ENCODE data around the gene RASAL2. TPM values are rescaled to one million over a fixed set of nuclear protein-coding genes. Genes with fewer than 3 reads are reported as not detected.

RASAL2 gene
- total and polyA plus RNA-seq, 2 experiments from 2014 or later: 16.0 to 42.2 TPM

- Histone ChIP-seq H3K27me3 (ENCODE audit: insufficient read depth) (no peaks in the 10 kb centered on the region), H3K27ac (ENCODE audit: low read depth) (no peak overlapping the region), H3K9me2 (ENCODE audit: insufficient read depth) (no peaks in the 10 kb centered on the region), H2AFZ (peak overlapping the region; percentile 78), H3K79me2 (replicated peaks; ENCODE audit: insufficient read depth) (no peaks in the 10 kb centered on the region), H3K4me2 (peak overlapping the region; percentile 30; the same call in 1 of the 2 replicates), H3K4me1 (ENCODE audit: insufficient read depth) (peaks cover 56% of the 10 kb centered on the region), H3F3A (replicated peaks; ENCODE audit: low read depth) (0 out of 2 replicates have a peak, but pooled peaks cover 7% of the 10 kb centered on the region), H4K20me1 (replicated peaks; ENCODE audit: insufficient read depth) (no peaks in the 10 kb centered on the region), H3K36me3 (ENCODE audit: insufficient read depth) (no peaks in the 10 kb centered on the region), H3K4me3 (no peak overlapping the region)
- ATAC-seq (no peak), DNase-seq (ENCODE audit: low spot score) (peak; percentile 15)
- no peaks in the 10 kb centered on the region for H3K27me3 Mint-ChIP-seq (ENCODE audit: insufficient read depth, low read depth, poor library complexity)
- no peaks in the 10 kb centered on the region for H3K36me3 Mint-ChIP-seq (ENCODE audit: low read depth)
- peak overlapping the region; percentile 13 for H3K27ac Mint-ChIP-seq
- no peak for TF ChIP-seq STAT1 (IDR thresholded peaks at IDR 0.05; ENCODE audit: unreplicated experiment)
- no peak for TF ChIP-seq JUNB (IDR thresholded peaks at IDR 0.05; ENCODE audit: unreplicated experiment)
- no peak for TF ChIP-seq ZNF114 (CRISPR knock-in tag; IDR thresholded peaks at IDR 0.05)
- TF ChIP-seq POLR2AphosphoS5 (IDR thresholded peaks at IDR 0.05; ENCODE audit: low read depth): no peak
- no peak for TF ChIP-seq ETS1 (IDR thresholded peaks at IDR 0.05)
- TF ChIP-seq CTCF (conservative IDR thresholded peaks at IDR 0.05; ENCODE audit: low read depth in 2 of 2): no peak
- TF ChIP-seq NANOG (IDR thresholded peaks at IDR 0.05; ENCODE audit: borderline replicate concordance): no peak
- no peak for TF ChIP-seq EZH2 (IDR thresholded peaks at IDR 0.05; ENCODE audit: low read depth, unreplicated experiment)
- no peak for TF ChIP-seq CREB1 (CRISPR knock-in tag; IDR thresholded peaks at IDR 0.05; ENCODE audit: low read depth)
- TF ChIP-seq REST (IDR thresholded peaks at IDR 0.05; ENCODE audit: unreplicated experiment): no peak
- no peak for TF ChIP-seq ZNF462 (CRISPR knock-in tag; IDR thresholded peaks at IDR 0.05)
- TF ChIP-seq ZNF331 (CRISPR knock-in tag; IDR thresholded peaks at IDR 0.05; ENCODE audit: low read depth): no peak
- no peak for TF ChIP-seq EZH2phosphoT487 (IDR thresholded peaks at IDR 0.05; ENCODE audit: unreplicated experiment)
- H3K9me3 Mint-ChIP-seq: no peaks in the 10 kb centered on the region
- no peak overlapping the region for H3K4me3 Mint-ChIP-seq
- H3K4me1 Mint-ChIP-seq: peaks cover 57% of the 10 kb centered on the region
Measured at GRCh38 chr1:178052650-178053461, 41.0 kb upstream of the RASAL2 start.

Data from GM23338 (cell line).